HG03354 (cell line): Measurements from ENCODE around the gene SNX19.
"Not testable (repeated sequence)": the region's sequence is repeated elsewhere in the genome, so short reads cannot be mapped to it uniquely, and the experiment has no call there.

ENCODE experiments used
- ATAC-seq: cut with Tn5 transposase; IDR thresholded peaks from one replicate; pipeline ENCODE4 v1.9.1; 2021; ENCODE audit warnings: mild to moderate bottlenecking; ENCODE audit not compliant: unreplicated experiment, poor library complexity, severe bottlenecking

SNX19 gene, protein sequence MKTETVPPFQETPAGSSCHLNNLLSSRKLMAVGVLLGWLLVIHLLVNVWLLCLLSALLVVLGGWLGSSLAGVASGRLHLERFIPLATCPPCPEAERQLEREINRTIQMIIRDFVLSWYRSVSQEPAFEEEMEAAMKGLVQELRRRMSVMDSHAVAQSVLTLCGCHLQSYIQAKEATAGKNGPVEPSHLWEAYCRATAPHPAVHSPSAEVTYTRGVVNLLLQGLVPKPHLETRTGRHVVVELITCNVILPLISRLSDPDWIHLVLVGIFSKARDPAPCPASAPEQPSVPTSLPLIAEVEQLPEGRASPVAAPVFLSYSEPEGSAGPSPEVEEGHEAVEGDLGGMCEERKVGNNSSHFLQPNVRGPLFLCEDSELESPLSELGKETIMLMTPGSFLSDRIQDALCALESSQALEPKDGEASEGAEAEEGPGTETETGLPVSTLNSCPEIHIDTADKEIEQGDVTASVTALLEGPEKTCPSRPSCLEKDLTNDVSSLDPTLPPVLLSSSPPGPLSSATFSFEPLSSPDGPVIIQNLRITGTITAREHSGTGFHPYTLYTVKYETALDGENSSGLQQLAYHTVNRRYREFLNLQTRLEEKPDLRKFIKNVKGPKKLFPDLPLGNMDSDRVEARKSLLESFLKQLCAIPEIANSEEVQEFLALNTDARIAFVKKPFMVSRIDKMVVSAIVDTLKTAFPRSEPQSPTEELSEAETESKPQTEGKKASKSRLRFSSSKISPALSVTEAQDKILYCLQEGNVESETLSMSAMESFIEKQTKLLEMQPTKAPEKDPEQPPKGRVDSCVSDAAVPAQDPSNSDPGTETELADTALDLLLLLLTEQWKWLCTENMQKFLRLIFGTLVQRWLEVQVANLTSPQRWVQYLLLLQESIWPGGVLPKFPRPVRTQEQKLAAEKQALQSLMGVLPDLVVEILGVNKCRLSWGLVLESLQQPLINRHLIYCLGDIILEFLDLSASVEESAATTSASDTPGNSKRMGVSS

GRCh38 chr11:130916238-130916855 lies at the start of gene SNX19:
Gene SNX19, minus strand, starts transcription at chr11:130916479. Its CDS starts 540 bp downstream, at chr11:130915939.
- peak; percentile 99 for ATAC-seq

DNA sequence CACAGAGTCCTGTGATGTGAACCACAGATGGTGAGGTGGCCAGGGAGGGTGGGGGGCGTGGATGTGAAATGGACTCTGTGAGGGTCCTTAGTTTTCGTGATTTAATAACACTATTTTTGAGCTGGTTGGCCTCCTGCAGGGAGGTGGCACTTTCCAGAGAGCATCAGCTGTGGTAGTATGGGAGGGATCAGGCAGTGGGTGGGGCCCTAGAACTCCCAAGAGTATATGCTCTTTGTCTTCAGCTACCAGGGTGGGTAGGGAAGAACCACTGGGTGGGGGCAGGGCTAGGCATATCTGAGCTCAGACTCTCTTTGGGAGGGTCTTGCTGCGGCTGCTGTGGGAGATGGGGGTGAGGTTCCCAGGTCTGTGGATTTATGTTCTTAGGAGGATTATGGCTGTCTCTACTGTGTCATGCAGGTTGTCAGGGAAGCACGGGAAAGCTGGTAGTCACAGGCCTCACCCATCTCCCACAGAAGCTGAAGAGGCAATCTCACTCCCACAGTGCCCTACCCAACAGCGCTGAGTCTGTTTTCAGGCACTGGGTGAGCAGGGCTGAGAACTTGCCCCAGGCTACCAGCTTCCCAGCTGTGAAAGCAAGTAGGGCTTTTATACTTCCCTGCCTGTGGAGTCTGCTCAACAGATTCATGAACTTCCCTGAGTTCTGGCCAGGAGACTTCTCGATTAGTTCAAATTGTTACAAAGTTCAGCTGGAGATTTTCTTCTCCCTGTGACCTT lies 47.9 kb upstream of the SNX19 start:
- ATAC-seq: no peak

DNA sequence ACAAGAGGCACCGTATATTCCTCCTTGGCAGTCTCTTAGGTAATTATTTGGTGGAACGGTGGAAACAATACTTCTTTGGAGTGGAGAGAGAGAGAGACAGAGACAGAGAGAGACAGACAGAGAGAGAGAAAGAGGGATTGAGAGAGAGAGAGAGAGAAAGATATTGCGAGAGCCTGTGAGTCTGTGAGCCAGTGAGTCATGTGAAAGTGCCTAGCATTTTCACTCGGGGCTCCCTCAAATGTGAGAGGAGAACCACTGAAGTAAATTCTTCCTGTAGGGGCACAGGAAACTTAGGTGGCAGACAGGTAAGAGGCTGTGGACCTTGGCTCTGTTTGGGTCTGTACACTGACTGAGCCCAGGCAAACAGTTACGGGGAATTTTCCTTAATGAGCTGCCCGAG lies 31.6 kb upstream of the SNX19 start:
- ATAC-seq: no peak

DNA sequence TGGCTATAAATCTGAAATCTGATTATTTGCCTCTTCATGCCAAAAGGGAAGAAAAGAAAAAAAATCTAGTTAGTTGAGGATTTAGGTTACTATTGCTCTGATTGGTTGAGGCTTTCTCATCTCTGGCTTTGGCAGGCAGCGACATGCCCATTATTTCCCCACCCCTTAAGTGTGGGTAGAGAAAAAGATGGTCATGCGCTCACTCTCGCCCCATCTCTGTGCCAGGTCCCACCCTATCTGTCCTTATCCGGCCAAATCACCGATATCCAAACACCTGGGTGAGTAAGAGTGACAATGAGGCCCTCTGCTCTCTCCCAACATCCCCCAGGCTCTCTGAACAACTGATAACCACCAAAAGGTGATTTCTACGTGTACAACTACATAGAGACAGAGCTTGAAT lies 31.2 kb upstream of the SNX19 start:
- ATAC-seq: no peak

GRCh38 chr11:130947058-130947457 lies 30.8 kb upstream of the SNX19 start:
- ATAC-seq: no peak

GRCh38 chr11:130945896-130946295 lies 29.6 kb upstream of the SNX19 start:
- no peak for ATAC-seq

- no peak for ATAC-seq
These were observed 24.4 kb upstream of the SNX19 start for GRCh38 chr11:130940706-130941105.

DNA sequence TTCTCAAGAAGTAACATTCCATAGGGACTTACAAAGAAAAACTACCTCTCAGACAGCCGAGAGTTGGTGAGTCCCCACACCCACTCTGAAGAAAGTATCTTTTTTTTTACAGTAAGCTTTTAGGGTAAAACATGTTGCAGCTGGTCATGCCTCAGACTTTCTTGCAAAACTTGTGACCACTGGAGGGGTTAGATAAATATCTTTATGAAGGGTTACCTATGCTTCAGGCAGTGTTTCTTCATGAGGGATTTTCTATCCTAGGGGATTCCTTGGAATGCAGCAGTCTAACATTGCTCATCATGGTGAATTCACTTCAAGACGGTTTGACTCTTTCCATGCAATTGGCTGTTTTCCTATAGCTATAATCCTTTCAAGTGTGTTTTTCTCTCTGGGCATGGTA lies 20.8 kb upstream of the SNX19 start:
- no peak for ATAC-seq

- ATAC-seq: no peak
These were observed 15.9 kb upstream of the SNX19 start for GRCh38 chr11:130932086-130932712.

DNA sequence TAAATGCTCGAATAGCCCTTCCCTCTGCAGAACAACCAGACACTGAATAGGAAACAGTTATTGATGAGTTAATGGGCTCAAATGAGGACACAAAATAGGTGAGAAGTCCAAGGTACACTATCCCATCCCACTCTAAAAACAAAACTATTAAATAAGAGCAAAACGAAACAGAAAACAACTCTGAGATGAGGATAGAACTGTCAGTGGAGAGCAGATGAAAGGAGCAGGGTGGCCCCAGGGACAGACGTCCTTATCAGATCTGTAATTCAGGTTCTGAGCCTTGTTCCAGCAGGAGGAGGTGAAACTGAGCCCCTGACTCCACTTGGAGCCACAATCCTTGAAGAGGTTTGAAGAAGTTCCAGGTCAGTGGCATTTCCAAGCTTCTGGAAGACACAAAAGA lies 8.5 kb upstream of the SNX19 start:
- ATAC-seq: no peak

- ATAC-seq: not testable (repeated sequence)
These were observed 4.3 kb upstream of the SNX19 start for GRCh38 chr11:130920612-130921011.

GRCh38 chr11:130918081-130918480 lies 1.8 kb upstream of the SNX19 start:
- no peak for ATAC-seq

- no peak for ATAC-seq
These were observed 631 bp upstream of the SNX19 start for GRCh38 chr11:130916910-130917309.

GRCh38 chr11:130915603-130916237 lies 559 bp downstream of the SNX19 start:
- ATAC-seq: peak; percentile 39

GRCh38 chr11:130913268-130913667 lies 3.0 kb downstream of the SNX19 start:
- ATAC-seq: no peak

DNA sequence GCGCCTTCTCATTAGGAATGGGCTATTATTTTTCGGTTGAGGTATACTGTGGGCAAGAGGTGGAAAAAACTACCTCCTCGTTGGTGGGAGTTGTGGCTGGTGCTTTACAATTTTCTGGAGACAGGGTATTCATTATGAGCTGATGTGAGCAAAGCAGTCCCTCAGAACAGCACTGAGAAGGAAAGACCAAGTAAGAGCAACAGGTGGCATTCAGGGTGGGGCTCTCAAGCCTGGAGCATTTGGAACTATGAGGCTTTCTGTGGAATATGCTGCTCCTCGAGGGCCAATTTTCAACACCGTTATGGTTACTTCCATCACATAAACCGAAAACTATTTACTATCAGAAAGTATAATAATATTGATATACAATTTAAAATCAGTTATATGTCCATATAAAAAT lies 3.7 kb downstream of the SNX19 start:
- ATAC-seq: no peak

DNA sequence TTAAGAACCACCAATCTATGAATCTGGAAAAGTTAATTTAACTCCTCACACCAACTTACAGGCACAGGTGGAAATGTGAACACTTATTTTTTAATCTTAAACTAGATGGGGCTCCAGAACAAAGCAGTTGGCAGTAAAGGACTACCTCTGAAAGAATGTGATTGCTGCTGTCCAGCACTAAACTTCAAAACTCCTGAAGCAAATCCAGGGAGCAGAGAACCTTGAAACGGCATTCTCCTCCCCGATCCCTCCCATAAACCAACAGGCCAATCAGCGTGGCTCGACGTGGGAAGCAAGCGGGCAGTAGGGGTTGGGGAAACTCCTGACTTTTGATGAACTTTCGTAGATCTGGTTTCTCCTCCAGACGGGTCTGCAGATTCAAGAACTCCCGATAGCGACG lies 5.0 kb downstream of the SNX19 start:
- no peak for ATAC-seq

- ATAC-seq: no peak
These were observed 6.6 kb downstream of the SNX19 start for GRCh38 chr11:130909650-130910049.
